K562 (cell line): Measurements from ENCODE around the gene B3GALNT2. TPM values are rescaled to one million over a fixed set of nuclear protein-coding genes. Genes with fewer than 3 reads are reported as not detected.
A peak's percentile ranks its signal among the peaks of the same experiment; 100 is the strongest.

Experiments
- CHD1 ChIP-seq: fragments of 200-600 bp; sonication (generic); IDR thresholded peaks from one replicate; pipeline ENCODE4 v1.6.1; 2012; ENCODE audit warnings: mild to moderate bottlenecking, moderate library complexity, low read length, inconsistent platforms
- KLF16 ChIP-seq: IDR thresholded peaks from 2 replicates; pipeline ENCODE4 v1.6.1; 2016; ENCODE audit warnings: antibody characterized with exemption
- KLF6 ChIP-seq: fragments of 250-450 bp; sonication (Bioruptor Pico); IDR thresholded peaks from 2 replicates; pipeline ENCODE4 v1.4.0; 2020; ENCODE audit warnings: mild to moderate bottlenecking, moderate library complexity, borderline replicate concordance
- OTX1 ChIP-seq: fragments of 450-650 bp; formaldehyde crosslinking; IDR thresholded peaks from 2 replicates; pipeline ENCODE4 v1.4.0; 2022; ENCODE audit warnings: mild to moderate bottlenecking
- RBBP5 ChIP-seq: fragments of 200-600 bp; sonication (generic); IDR thresholded peaks from 2 replicates; pipeline ENCODE4 v1.6.1; 2012; ENCODE audit warnings: borderline replicate concordance, mild to moderate bottlenecking, low read length, control low read depth, inconsistent platforms; ENCODE audit not compliant: insufficient read depth, poor library complexity, severe bottlenecking
- RBM14 ChIP-seq: fragments of 200-400 bp; formaldehyde crosslinking; IDR thresholded peaks from 2 replicates; pipeline ENCODE4 v1.6.1; 2018; ENCODE audit warnings: low read depth, mild to moderate bottlenecking, low read length, moderate library complexity, borderline replicate concordance; ENCODE audit not compliant: insufficient read depth
- SMAD4 ChIP-seq: fragments of 250-450 bp; sonication (Bioruptor Pico); conservative IDR thresholded peaks from 2 replicates; pipeline ENCODE4 v1.8.0; 2021; ENCODE audit warnings: inconsistent platforms, mild to moderate bottlenecking, moderate library complexity
- TEAD4 ChIP-seq, 2 experiments: sonication (generic) in 1 of 2; formaldehyde crosslinking in 1 of 2; IDR thresholded peaks; 2 replicates each; pipeline versions ENCODE4 v1.6.1 to v1.8.0; 2012 to 2022; ENCODE audit warnings: borderline replicate concordance in 1 of 2, inconsistent platforms in 1 of 2, low read length in 1 of 2, mild to moderate bottlenecking in 1 of 2, missing genetic modification reagents in 1 of 2
- polyA plus RNA-seq, 8 experiments: library from polyadenylated mRNA; depleted of rRNA in 4 of 8; stranded (reverse) in 5 of 8; unstranded in 3 of 8; fragments of >200 nt; fragmentation: Nextera tagmentation in 2 of 8; fragmentation: Illumina TruSeq in 1 of 8; extraction: Ambion mirVana in 2 of 8; extraction: Trizol in 1 of 8; gene quantifications; 2 replicates each; pipeline versions ENCODE4 v1.2.1 to v1.2.3, GENCODE V29; 2011 to 2014; ENCODE audit warnings: inconsistent platforms in 1 of 8, missing spikeins in 1 of 8
- total RNA-seq, 7 experiments: library from RNA; depleted of rRNA in 6 of 7; stranded (reverse); fragments of >200 nt in 6 of 7; fragmentation: Illumina TruSeq in 2 of 7; extraction: Trizol in 2 of 7; gene quantifications; 2 replicates each; pipeline versions ENCODE4 v1.2.1 to v1.2.3, GENCODE V29; 2011 to 2021; ENCODE audit warnings: low replicate concordance in 1 of 7
- TF ChIP-seq, protein P1 (sequence below), 2 experiments: fragments of 450-650 bp in 1 of 2; sonication (generic) in 1 of 2; formaldehyde crosslinking in 1 of 2; IDR thresholded peaks; 2 replicates each; pipeline versions ENCODE4 v1.7.1 to v1.9.0; 2016 to 2022; ENCODE audit warnings: inconsistent platforms in 1 of 2, mild to moderate bottlenecking in 1 of 2, missing genetic modification reagents in 1 of 2
- TF ChIP-seq, protein P2 (sequence below): sonication (generic); formaldehyde crosslinking; IDR thresholded peaks from 2 replicates; pipeline ENCODE4 v1.8.1; 2022; ENCODE audit warnings: missing genetic modification reagents
- TF ChIP-seq, protein P3 (sequence below): sonication (generic); formaldehyde crosslinking; IDR thresholded peaks from 2 replicates; pipeline ENCODE4 v1.8.0; 2022; ENCODE audit warnings: missing genetic modification reagents, mild to moderate bottlenecking, moderate library complexity, borderline replicate concordance
- TF ChIP-seq, protein P4 (sequence below), 2 experiments: fragments of 450-650 bp; conservative IDR thresholded peaks; 2 replicates each; pipeline ENCODE4 v1.6.1; 2017; ENCODE audit warnings: mild to moderate bottlenecking in 2 of 2, moderate library complexity in 2 of 2

B3GALNT2 gene
- total and polyA plus RNA-seq, 9 of the 15 experiments (the other 6 are each of a cell fraction or from before 2014, with no cell fraction given), result 2.0 to 31.7 (median 22.9) TPM

DNA sequence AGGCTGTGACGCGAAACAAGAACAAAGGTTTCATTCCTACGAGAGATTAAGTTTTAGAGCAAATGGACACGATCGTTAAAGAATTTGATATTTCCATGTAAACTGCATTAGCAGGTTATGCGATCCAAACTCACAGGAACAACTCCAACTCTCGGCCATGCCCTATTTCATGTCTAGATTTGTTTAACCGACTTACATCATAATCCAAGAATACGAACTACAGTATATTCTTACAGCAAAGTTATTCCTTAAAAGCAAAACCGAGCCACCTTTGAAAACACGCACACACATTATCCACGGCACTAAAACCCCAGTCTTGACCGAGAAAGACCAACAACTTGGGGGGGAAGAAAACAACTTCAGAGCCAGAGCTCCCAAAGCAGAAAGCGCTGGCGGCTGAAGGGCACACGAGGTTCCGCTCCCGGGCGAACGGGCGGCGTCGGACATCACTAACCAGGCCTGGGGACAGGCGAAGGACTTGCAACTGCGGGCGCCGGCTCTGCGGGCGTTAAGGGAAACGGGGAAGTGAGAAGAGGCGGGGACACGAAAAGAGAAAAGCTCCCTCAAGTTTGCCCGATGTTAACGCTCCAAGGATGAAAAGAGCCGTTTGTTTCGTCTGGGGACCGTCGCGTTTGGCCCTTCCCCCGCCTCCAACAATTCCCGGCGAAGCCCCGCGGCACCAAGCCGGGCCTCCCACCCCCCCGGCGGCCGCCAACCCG is 690 bp downstream of the B3GALNT2 start (continued):
- TF ChIP-seq, protein P1, sequence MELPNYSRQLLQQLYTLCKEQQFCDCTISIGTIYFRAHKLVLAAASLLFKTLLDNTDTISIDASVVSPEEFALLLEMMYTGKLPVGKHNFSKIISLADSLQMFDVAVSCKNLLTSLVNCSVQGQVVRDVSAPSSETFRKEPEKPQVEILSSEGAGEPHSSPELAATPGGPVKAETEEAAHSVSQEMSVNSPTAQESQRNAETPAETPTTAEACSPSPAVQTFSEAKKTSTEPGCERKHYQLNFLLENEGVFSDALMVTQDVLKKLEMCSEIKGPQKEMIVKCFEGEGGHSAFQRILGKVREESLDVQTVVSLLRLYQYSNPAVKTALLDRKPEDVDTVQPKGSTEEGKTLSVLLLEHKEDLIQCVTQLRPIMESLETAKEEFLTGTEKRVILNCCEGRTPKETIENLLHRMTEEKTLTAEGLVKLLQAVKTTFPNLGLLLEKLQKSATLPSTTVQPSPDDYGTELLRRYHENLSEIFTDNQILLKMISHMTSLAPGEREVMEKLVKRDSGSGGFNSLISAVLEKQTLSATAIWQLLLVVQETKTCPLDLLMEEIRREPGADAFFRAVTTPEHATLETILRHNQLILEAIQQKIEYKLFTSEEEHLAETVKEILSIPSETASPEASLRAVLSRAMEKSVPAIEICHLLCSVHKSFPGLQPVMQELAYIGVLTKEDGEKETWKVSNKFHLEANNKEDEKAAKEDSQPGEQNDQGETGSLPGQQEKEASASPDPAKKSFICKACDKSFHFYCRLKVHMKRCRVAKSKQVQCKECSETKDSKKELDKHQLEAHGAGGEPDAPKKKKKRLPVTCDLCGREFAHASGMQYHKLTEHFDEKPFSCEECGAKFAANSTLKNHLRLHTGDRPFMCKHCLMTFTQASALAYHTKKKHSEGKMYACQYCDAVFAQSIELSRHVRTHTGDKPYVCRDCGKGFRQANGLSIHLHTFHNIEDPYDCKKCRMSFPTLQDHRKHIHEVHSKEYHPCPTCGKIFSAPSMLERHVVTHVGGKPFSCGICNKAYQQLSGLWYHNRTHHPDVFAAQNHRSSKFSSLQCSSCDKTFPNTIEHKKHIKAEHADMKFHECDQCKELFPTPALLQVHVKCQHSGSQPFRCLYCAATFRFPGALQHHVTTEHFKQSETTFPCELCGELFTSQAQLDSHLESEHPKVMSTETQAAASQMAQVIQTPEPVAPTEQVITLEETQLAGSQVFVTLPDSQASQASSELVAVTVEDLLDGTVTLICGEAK (IDR thresholded peaks at IDR 0.05), result peak; percentile 57
- TF ChIP-seq, protein P1 (CRISPR knock-in tag; IDR thresholded peaks at IDR 0.05), result no peak
- TF ChIP-seq SMAD4 (CRISPR knock-in tag), result 0 out of 2 replicates have a peak, but pooled peaks have one; percentile 49
- no peak for TF ChIP-seq KLF16
- TF ChIP-seq, protein P2, sequence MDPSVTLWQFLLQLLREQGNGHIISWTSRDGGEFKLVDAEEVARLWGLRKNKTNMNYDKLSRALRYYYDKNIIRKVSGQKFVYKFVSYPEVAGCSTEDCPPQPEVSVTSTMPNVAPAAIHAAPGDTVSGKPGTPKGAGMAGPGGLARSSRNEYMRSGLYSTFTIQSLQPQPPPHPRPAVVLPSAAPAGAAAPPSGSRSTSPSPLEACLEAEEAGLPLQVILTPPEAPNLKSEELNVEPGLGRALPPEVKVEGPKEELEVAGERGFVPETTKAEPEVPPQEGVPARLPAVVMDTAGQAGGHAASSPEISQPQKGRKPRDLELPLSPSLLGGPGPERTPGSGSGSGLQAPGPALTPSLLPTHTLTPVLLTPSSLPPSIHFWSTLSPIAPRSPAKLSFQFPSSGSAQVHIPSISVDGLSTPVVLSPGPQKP (CRISPR knock-in tag), result no peak
- peak; percentile 81 for TF ChIP-seq CHD1
- 0 out of 2 replicates have a peak, but pooled peaks have one; percentile 57 for TF ChIP-seq OTX1 (CRISPR knock-in tag)
- TF ChIP-seq RBM14, result 0 out of 2 replicates have a peak, but pooled peaks have one; percentile 76
- TF ChIP-seq, protein P3, sequence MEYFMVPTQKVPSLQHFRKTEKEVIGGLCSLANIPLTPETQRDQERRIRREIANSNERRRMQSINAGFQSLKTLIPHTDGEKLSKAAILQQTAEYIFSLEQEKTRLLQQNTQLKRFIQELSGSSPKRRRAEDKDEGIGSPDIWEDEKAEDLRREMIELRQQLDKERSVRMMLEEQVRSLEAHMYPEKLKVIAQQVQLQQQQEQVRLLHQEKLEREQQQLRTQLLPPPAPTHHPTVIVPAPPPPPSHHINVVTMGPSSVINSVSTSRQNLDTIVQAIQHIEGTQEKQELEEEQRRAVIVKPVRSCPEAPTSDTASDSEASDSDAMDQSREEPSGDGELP, result peak; percentile 22; the same call in 1 of the 2 replicates
- TF ChIP-seq, protein P4, sequence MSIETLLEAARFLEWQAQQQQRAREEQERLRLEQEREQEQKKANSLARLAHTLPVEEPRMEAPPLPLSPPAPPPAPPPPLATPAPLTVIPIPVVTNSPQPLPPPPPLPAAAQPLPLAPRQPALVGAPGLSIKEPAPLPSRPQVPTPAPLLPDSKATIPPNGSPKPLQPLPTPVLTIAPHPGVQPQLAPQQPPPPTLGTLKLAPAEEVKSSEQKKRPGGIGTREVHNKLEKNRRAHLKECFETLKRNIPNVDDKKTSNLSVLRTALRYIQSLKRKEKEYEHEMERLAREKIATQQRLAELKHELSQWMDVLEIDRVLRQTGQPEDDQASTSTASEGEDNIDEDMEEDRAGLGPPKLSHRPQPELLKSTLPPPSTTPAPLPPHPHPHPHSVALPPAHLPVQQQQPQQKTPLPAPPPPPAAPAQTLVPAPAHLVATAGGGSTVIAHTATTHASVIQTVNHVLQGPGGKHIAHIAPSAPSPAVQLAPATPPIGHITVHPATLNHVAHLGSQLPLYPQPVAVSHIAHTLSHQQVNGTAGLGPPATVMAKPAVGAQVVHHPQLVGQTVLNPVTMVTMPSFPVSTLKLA (conservative IDR thresholded peaks at IDR 0.05), result peak in 1 of 2 experiments; percentile 49; a peak in 1 of 4 replicates
- no peak for TF ChIP-seq KLF6 (CRISPR knock-in tag)
- 0 out of 2 replicates have a peak, but pooled peaks have one; percentile 15 for TF ChIP-seq TEAD4 (IDR thresholded peaks at IDR 0.05; ENCODE audit: low read length)
- no peak for TF ChIP-seq TEAD4 (CRISPR knock-in tag; IDR thresholded peaks at IDR 0.05; ENCODE audit: borderline replicate concordance)
- peak; percentile 96 for TF ChIP-seq RBBP5
